ENCODE results near the gene SOX13. TPM values are rescaled to one million over a fixed set of nuclear protein-coding genes. Genes with fewer than 3 reads are reported as not detected.

Gene SOX13
- total and polyA plus RNA-seq, 10 of the 15 experiments (the other 5 are each of a cell fraction or from before 2014, with no cell fraction given) = 0.04 to 0.31 (median 0.11) TPM; not detected in 7

DNA sequence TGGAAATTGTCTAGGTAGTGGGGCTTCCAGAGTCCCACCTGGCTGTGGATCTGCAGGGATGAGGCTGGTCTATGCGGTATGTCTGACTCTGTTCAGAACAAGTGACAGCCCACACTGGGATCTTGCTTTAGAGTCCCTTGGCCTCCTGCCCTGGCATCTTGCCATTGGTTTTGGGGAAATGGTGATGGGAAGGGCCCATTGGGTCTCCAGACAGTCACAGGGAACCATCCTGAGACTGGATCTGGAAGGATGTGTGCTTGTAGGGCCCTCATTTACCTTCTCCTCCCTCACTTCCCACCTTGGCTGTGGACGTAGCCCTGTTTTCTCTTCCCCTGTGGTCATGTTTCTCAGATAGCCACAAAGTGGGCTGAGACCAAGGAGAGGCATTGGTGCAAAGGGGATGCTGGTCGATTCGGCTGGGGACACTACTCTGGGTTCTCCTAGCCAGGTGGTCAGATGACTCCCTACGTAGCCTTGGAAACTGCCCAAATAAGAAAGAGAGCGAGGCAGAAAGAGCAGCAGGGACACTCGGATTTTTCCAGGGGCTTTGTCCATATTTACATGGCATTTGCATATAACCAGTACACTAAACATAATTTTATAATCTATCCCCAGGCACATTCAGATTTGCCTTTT lies 15.1 kb downstream of the SOX13 start:
- WGBS (ENCODE audit: insufficient coverage, insufficient replicate concordance, low lambda C conversion rate, missing lambda C conversion rate) = 21% methylated on average over 7 of the region's 7 CpGs
- Histone ChIP-seq H3K27ac (ENCODE audit: control insufficient read depth, insufficient read depth) (no peak overlapping the region), H3K9ac (ENCODE audit: control insufficient read depth, insufficient read depth, low read length) (no peak overlapping the region), H3K4me3 (no peak overlapping the region), H4K20me1 (ENCODE audit: control insufficient read depth, insufficient read depth) (no peaks in the 10 kb centered on the region), H3K4me2 (ENCODE audit: control insufficient read depth, insufficient read depth) (no peak overlapping the region), H3K27me3 (replicated peaks in 1 of 2; ENCODE audit: control insufficient read depth in 2 of 2, insufficient read depth in 2 of 2, low read length in 1 of 2) (no peaks in the 10 kb centered on the region; a peak in 1 of 4 replicates), H3K4me1 (ENCODE audit: control insufficient read depth, insufficient read depth, low read length) (no peaks in the 10 kb centered on the region), H2AFZ (ENCODE audit: control insufficient read depth, low read depth, low read length) (no peak overlapping the region), H3K9me3 (replicated peaks; ENCODE audit: control insufficient read depth, insufficient read depth, low read length) (no peaks in the 10 kb centered on the region), H3K36me3 (ENCODE audit: control insufficient read depth in 2 of 2, insufficient read depth in 2 of 2, low read length in 1 of 2) (no peaks in the 10 kb centered on the region), H3K79me2 (ENCODE audit: control insufficient read depth, insufficient read depth, low read length) (no peaks in the 10 kb centered on the region)
- ChIA-PET RAD21 (ENCODE audit: unreplicated experiment) (interaction anchor here (3.1 kb wide), 1 partner anchor 41 kb away, joined by 12 read pairs; no protein-coding TSS in a partner anchor), POLR2A (no interaction called here), CTCF (interaction anchor here (1.0 kb wide), 1 partner anchor 40 kb away, joined by 4 read pairs; no protein-coding TSS in a partner anchor), SMC1A (ENCODE audit: uncharacterized antibody, unreplicated experiment) (no interaction called here)
- intact Hi-C loops (cut with micrococcal nuclease; ENCODE audit: unreplicated experiment) = no loop called here
- DNase-seq (ENCODE audit: low read depth, low spot score) (no peak), FAIRE-seq (no peak), ATAC-seq (no peak)
- in situ Hi-C loops (cut with MboI) = no loop called here
- no TSS peak for BruUV-seq (replicated peaks)
- TF ChIP-seq SP1 (IDR thresholded peaks at IDR 0.05; ENCODE audit: low read depth, low read length) = no peak
- TF ChIP-seq, protein P1, sequence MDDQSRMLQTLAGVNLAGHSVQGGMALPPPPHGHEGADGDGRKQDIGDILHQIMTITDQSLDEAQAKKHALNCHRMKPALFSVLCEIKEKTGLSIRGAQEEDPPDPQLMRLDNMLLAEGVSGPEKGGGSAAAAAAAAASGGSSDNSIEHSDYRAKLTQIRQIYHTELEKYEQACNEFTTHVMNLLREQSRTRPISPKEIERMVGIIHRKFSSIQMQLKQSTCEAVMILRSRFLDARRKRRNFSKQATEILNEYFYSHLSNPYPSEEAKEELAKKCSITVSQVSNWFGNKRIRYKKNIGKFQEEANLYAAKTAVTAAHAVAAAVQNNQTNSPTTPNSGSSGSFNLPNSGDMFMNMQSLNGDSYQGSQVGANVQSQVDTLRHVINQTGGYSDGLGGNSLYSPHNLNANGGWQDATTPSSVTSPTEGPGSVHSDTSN (IDR thresholded peaks at IDR 0.05; ENCODE audit: insufficient replicate concordance, low read depth, low read length) = no peak
- TF ChIP-seq, protein P2, sequence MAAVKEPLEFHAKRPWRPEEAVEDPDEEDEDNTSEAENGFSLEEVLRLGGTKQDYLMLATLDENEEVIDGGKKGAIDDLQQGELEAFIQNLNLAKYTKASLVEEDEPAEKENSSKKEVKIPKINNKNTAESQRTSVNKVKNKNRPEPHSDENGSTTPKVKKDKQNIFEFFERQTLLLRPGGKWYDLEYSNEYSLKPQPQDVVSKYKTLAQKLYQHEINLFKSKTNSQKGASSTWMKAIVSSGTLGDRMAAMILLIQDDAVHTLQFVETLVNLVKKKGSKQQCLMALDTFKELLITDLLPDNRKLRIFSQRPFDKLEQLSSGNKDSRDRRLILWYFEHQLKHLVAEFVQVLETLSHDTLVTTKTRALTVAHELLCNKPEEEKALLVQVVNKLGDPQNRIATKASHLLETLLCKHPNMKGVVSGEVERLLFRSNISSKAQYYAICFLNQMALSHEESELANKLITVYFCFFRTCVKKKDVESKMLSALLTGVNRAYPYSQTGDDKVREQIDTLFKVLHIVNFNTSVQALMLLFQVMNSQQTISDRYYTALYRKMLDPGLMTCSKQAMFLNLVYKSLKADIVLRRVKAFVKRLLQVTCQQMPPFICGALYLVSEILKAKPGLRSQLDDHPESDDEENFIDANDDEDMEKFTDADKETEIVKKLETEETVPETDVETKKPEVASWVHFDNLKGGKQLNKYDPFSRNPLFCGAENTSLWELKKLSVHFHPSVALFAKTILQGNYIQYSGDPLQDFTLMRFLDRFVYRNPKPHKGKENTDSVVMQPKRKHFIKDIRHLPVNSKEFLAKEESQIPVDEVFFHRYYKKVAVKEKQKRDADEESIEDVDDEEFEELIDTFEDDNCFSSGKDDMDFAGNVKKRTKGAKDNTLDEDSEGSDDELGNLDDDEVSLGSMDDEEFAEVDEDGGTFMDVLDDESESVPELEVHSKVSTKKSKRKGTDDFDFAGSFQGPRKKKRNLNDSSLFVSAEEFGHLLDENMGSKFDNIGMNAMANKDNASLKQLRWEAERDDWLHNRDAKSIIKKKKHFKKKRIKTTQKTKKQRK (IDR thresholded peaks at IDR 0.05; ENCODE audit: low read depth, low read length) = no peak
- TF ChIP-seq NFYA (IDR thresholded peaks at IDR 0.05; ENCODE audit: borderline replicate concordance, low read depth, low read length) = no peak
- TF ChIP-seq, protein P3, sequence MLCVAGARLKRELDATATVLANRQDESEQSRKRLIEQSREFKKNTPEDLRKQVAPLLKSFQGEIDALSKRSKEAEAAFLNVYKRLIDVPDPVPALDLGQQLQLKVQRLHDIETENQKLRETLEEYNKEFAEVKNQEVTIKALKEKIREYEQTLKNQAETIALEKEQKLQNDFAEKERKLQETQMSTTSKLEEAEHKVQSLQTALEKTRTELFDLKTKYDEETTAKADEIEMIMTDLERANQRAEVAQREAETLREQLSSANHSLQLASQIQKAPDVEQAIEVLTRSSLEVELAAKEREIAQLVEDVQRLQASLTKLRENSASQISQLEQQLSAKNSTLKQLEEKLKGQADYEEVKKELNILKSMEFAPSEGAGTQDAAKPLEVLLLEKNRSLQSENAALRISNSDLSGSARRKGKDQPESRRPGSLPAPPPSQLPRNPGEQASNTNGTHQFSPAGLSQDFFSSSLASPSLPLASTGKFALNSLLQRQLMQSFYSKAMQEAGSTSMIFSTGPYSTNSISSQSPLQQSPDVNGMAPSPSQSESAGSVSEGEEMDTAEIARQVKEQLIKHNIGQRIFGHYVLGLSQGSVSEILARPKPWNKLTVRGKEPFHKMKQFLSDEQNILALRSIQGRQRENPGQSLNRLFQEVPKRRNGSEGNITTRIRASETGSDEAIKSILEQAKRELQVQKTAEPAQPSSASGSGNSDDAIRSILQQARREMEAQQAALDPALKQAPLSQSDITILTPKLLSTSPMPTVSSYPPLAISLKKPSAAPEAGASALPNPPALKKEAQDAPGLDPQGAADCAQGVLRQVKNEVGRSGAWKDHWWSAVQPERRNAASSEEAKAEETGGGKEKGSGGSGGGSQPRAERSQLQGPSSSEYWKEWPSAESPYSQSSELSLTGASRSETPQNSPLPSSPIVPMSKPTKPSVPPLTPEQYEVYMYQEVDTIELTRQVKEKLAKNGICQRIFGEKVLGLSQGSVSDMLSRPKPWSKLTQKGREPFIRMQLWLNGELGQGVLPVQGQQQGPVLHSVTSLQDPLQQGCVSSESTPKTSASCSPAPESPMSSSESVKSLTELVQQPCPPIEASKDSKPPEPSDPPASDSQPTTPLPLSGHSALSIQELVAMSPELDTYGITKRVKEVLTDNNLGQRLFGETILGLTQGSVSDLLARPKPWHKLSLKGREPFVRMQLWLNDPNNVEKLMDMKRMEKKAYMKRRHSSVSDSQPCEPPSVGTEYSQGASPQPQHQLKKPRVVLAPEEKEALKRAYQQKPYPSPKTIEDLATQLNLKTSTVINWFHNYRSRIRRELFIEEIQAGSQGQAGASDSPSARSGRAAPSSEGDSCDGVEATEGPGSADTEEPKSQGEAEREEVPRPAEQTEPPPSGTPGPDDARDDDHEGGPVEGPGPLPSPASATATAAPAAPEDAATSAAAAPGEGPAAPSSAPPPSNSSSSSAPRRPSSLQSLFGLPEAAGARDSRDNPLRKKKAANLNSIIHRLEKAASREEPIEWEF (IDR thresholded peaks at IDR 0.05; ENCODE audit: insufficient replicate concordance, low read depth, low read length) = no peak
- no peak for TF ChIP-seq NRF1 (conservative IDR thresholded peaks at IDR 0.05; ENCODE audit: low read depth, low read length)
- TF ChIP-seq SMAD5 (IDR thresholded peaks at IDR 0.05; ENCODE audit: low read depth) = no peak
- no peak for TF ChIP-seq HCFC1 (IDR thresholded peaks at IDR 0.05; ENCODE audit: low read length)
- TF ChIP-seq RFX5 (IDR thresholded peaks at IDR 0.05; ENCODE audit: low read depth, low read length) = no peak
- TF ChIP-seq FOXM1 (IDR thresholded peaks at IDR 0.05; ENCODE audit: low read depth, low read length) = no peak
- TF ChIP-seq POLR2AphosphoS2 (IDR thresholded peaks at IDR 0.05; ENCODE audit: low read depth, low read length) = no peak
